ENCODE measurements around the gene ZKSCAN5. TPM values are rescaled to one million over a fixed set of nuclear protein-coding genes. Genes with fewer than 3 reads are reported as not detected.

The ZKSCAN5 gene
- total and polyA plus RNA-seq, 2 donors (not counting 1 experiment from before 2014, with no cell fraction given), result 3.1 to 10.9 TPM

- Histone ChIP-seq H3K79me2 (ENCODE audit: control insufficient read depth, insufficient read depth, low read length) (peaks cover 2% of the 10 kb centered on the region), H3K9me3 (ENCODE audit: control extremely low read depth in 1 of 3, control insufficient read depth in 2 of 3, insufficient read depth in 1 of 3, low read length in 2 of 3) (no peaks in the 10 kb centered on the region), H3K9ac (ENCODE audit: low read length) (no peak overlapping the region), H4K20me1 (ENCODE audit: control insufficient read depth, insufficient read depth, low read length, poor library complexity, severe bottlenecking) (no peaks in the 10 kb centered on the region), H3K4me2 (replicated peaks; ENCODE audit: low read depth, low read length, poor library complexity, severe bottlenecking) (no peak overlapping the region), H2AFZ (ENCODE audit: insufficient read depth, low read depth, low read length, poor library complexity, severe bottlenecking) (no peak overlapping the region), H3K36me3 (replicated peaks in 1 of 2; ENCODE audit: control extremely low read depth in 1 of 2, control insufficient read depth in 1 of 2, extremely low read depth in 1 of 2, insufficient read depth in 2 of 2, low read length in 1 of 2) (peaks cover 1 to 22% of the 10 kb centered on the region in 2 experiments), H3K4me1 (ENCODE audit: control insufficient read depth in 2 of 2, insufficient read depth in 2 of 2, low read length in 2 of 2) (no peaks in the 10 kb centered on the region), H3K27me3 (replicated peaks in 1 of 4; ENCODE audit: control extremely low read depth in 1 of 4, control insufficient read depth in 3 of 4, insufficient read depth in 4 of 4, low read length in 3 of 4) (no peaks in the 10 kb centered on the region), H3K27ac (ENCODE audit: low read length in 2 of 2) (no peak overlapping the region), H3K4me3 (ENCODE audit: control extremely low read depth in 1 of 5, extremely low read depth in 1 of 5, insufficient read depth in 1 of 5, low read depth in 2 of 5, low read length in 4 of 5) (no peak overlapping the region)
- Mint-ChIP-seq H3K4me1 (no peaks in the 10 kb centered on the region), H3K4me3 (no peak overlapping the region), H3K27ac (no peak overlapping the region), H3K27me3 (no peaks in the 10 kb centered on the region), H3K9me3 (ENCODE audit: insufficient read depth) (no peaks in the 10 kb centered on the region)
- ChIA-PET POLR2A (no interaction called here), CTCF (no interaction called here)
- no peak for TF ChIP-seq CTCF (IDR thresholded peaks at IDR 0.05)
- TF ChIP-seq EZH2 (IDR thresholded peaks at IDR 0.05; ENCODE audit: borderline replicate concordance, insufficient read depth, low read depth, low read length, poor library complexity, severe bottlenecking), result no peak
- intact Hi-C loops (cut with micrococcal nuclease), result no loop called here
- DNase-seq (no peak), ATAC-seq (ENCODE audit: low read depth) (no peak)
- 100% methylated on average over 1 of the region's 5 CpGs for WGBS (ENCODE audit: insufficient coverage)
These were observed 19.4 kb upstream of the ZKSCAN5 start for GRCh38 chr7:99485094-99485493.

- WGBS (ENCODE audit: insufficient coverage), result 100% methylated on average over 3 of the region's 4 CpGs
- H3K27ac Mint-ChIP-seq, result no peak overlapping the region
- TF ChIP-seq EZH2 (IDR thresholded peaks at IDR 0.05; ENCODE audit: borderline replicate concordance, insufficient read depth, low read depth, low read length, poor library complexity, severe bottlenecking) (no peak), CTCF (IDR thresholded peaks at IDR 0.05) (no peak)
These were observed 15.2 kb upstream of the ZKSCAN5 start for GRCh38 chr7:99489235-99489634.

More at GRCh38 chr7:99489235-99489634, 15.2 kb upstream of the ZKSCAN5 start:
- Histone ChIP-seq H3K36me3 (replicated peaks in 1 of 2; ENCODE audit: control extremely low read depth in 1 of 2, control insufficient read depth in 1 of 2, extremely low read depth in 1 of 2, insufficient read depth in 2 of 2, low read length in 1 of 2) (peaks cover 2 to 34% of the 10 kb centered on the region in 2 experiments), H3K27ac (ENCODE audit: low read length in 2 of 2) (no peak overlapping the region), H3K4me3 (ENCODE audit: control extremely low read depth in 1 of 5, extremely low read depth in 1 of 5, insufficient read depth in 1 of 5, low read depth in 2 of 5, low read length in 4 of 5) (no peak overlapping the region), H2AFZ (ENCODE audit: insufficient read depth, low read depth, low read length, poor library complexity, severe bottlenecking) (no peak overlapping the region), H4K20me1 (ENCODE audit: control insufficient read depth, insufficient read depth, low read length, poor library complexity, severe bottlenecking) (peaks cover 27% of the 10 kb centered on the region), H3K27me3 (replicated peaks in 1 of 4; ENCODE audit: control extremely low read depth in 1 of 4, control insufficient read depth in 3 of 4, insufficient read depth in 4 of 4, low read length in 3 of 4) (no peaks in the 10 kb centered on the region), H3K4me1 (ENCODE audit: control insufficient read depth in 2 of 2, insufficient read depth in 2 of 2, low read length in 2 of 2) (no peaks in the 10 kb centered on the region), H3K9me3 (ENCODE audit: control extremely low read depth in 1 of 3, control insufficient read depth in 2 of 3, insufficient read depth in 1 of 3, low read length in 2 of 3) (peaks cover 0 to 18% (median 9%) of the 10 kb centered on the region in 3 donors), H3K4me2 (replicated peaks; ENCODE audit: low read depth, low read length, poor library complexity, severe bottlenecking) (no peak overlapping the region), H3K9ac (ENCODE audit: low read length) (no peak overlapping the region), H3K79me2 (ENCODE audit: control insufficient read depth, insufficient read depth, low read length) (peaks cover 17% of the 10 kb centered on the region)
- ChIA-PET CTCF (no interaction called here), POLR2A (interaction anchor here (0.7 kb wide), 2 partner anchors 46 to 655 kb away, joined by 3 to 5 read pairs; no protein-coding TSS in a partner anchor)
- no peaks in the 10 kb centered on the region for H3K27me3 Mint-ChIP-seq
- no peaks in the 10 kb centered on the region for H3K4me1 Mint-ChIP-seq
- ATAC-seq (ENCODE audit: low read depth) (no peak), DNase-seq (no peak)
- no peak overlapping the region for H3K4me3 Mint-ChIP-seq
- H3K9me3 Mint-ChIP-seq (ENCODE audit: insufficient read depth), result peaks cover 6% of the 10 kb centered on the region
- intact Hi-C loops (cut with micrococcal nuclease), result no loop called here

All from B cell (primary cell).